Neural cell (in vitro differentiated cells): ENCODE results near the gene MYLIP. TPM values are rescaled to one million over a fixed set of nuclear protein-coding genes. Genes with fewer than 3 reads are reported as not detected.

ENCODE experiments used
- H2AFZ ChIP-seq: fragments of 200-600, 300-800 bp; sonication (generic), shearing (Covaris generic); 2 replicates; pipeline ENCODE4 v1.6.0; 2014; ENCODE audit warnings: low read depth, mild to moderate bottlenecking, antibody characterized with exemption, low read length, moderate library complexity
- H3F3A ChIP-seq: fragments of 200-600 bp; shearing (Covaris generic); 2 replicates; pipeline ENCODE4 v1.6.1; 2016; ENCODE audit warnings: mild to moderate bottlenecking, moderate library complexity, mixed read lengths, antibody characterized with exemption, low read length; ENCODE audit not compliant: insufficient read depth, poor library complexity, severe bottlenecking
- H3K27ac ChIP-seq: fragments of 200-600, 300-800 bp; sonication (generic), shearing (Covaris generic); 2 replicates; pipeline ENCODE4 v1.5.1; 2014; ENCODE audit warnings: mild to moderate bottlenecking, low read length, moderate library complexity
- H3K27me3 ChIP-seq: fragments of 300-800, 200-600 bp; sonication (generic), shearing (Covaris generic); 2 replicates; pipeline ENCODE4 v1.6.0; 2014; ENCODE audit warnings: mild to moderate bottlenecking, low read depth, low read length, moderate library complexity; ENCODE audit not compliant: insufficient read depth
- H3K36me3 ChIP-seq: fragments of 300-800, 200-600 bp; sonication (generic), shearing (Covaris generic); 2 replicates; pipeline ENCODE4 v1.5.1; 2014; ENCODE audit warnings: mild to moderate bottlenecking, antibody characterized with exemption, low read length, moderate library complexity; ENCODE audit not compliant: insufficient read depth
- H3K4me2 ChIP-seq: fragments of 300-800, 200-600 bp; sonication (generic), shearing (Covaris generic); 2 replicates; pipeline ENCODE4 v1.6.0; 2014; ENCODE audit warnings: mild to moderate bottlenecking, low read length
- H3K4me3 ChIP-seq: fragments of 300-800, 200-600 bp; sonication (generic), shearing (Covaris generic); 2 replicates; pipeline ENCODE4 v1.5.1; 2014; ENCODE audit warnings: mild to moderate bottlenecking, low read length, moderate library complexity
- H3K79me2 ChIP-seq: fragments of 200-600 bp; shearing (Covaris generic); replicated peaks from 2 replicates; pipeline ENCODE4 v1.6.0; 2014; ENCODE audit warnings: mild to moderate bottlenecking, low read length, moderate library complexity; ENCODE audit not compliant: insufficient read depth
- H3K9ac ChIP-seq: fragments of 300-800, 200-600 bp; sonication (generic), shearing (Covaris generic); 2 replicates; pipeline ENCODE4 v1.6.1; 2016; ENCODE audit warnings: mild to moderate bottlenecking, low read length, mixed read lengths
- H3K9me2 ChIP-seq: fragments of 200-600 bp; shearing (Covaris generic); 2 replicates; pipeline ENCODE4 v1.6.1; 2016; ENCODE audit warnings: mild to moderate bottlenecking, low read length, mixed read lengths; ENCODE audit not compliant: insufficient read depth
- H3K9me3 ChIP-seq: fragments of 200-600, 300-800 bp; sonication (generic), shearing (Covaris generic); 2 replicates; pipeline ENCODE4 v1.6.1; 2016; ENCODE audit warnings: mild to moderate bottlenecking, mixed run types, low read length, moderate library complexity, mixed read lengths
- H4K20me1 ChIP-seq: fragments of 200-600 bp; shearing (Covaris generic); 2 replicates; pipeline ENCODE4 v1.6.1; 2016; ENCODE audit warnings: mild to moderate bottlenecking, mixed run types; ENCODE audit not compliant: insufficient read depth
- EP300 ChIP-seq: fragments of 450-650 bp; conservative IDR thresholded peaks from 2 replicates; pipeline ENCODE4 v1.6.1; 2014; ENCODE audit warnings: antibody characterized with exemption, mild to moderate bottlenecking, moderate library complexity; ENCODE audit not compliant: poor library complexity, severe bottlenecking
- EZH2 ChIP-seq: fragments of 200-600, 300-800 bp; shearing (Covaris generic), sonication (generic); IDR thresholded peaks from 2 replicates; pipeline ENCODE4 v1.6.1; 2014; ENCODE audit warnings: antibody characterized with exemption, low read length, borderline replicate concordance, mild to moderate bottlenecking; ENCODE audit not compliant: insufficient read depth, poor library complexity, severe bottlenecking
- MXI1 ChIP-seq: fragments of 450-650 bp; conservative IDR thresholded peaks from 2 replicates; pipeline ENCODE4 v1.6.1; 2014; ENCODE audit warnings: antibody characterized with exemption, mild to moderate bottlenecking; ENCODE audit not compliant: poor library complexity, severe bottlenecking
- POLR2AphosphoS5 ChIP-seq: IDR thresholded peaks from 2 replicates; pipeline ENCODE4 v1.6.1; 2012
- RAD21 ChIP-seq: fragments of 450-650 bp; conservative IDR thresholded peaks from 2 replicates; pipeline ENCODE4 v1.6.1; 2014; ENCODE audit warnings: antibody characterized with exemption, mild to moderate bottlenecking, moderate library complexity
- SMC3 ChIP-seq: fragments of 450-650 bp; conservative IDR thresholded peaks from 2 replicates; pipeline ENCODE4 v1.6.1; 2014; ENCODE audit warnings: antibody characterized with exemption, mild to moderate bottlenecking, moderate library complexity; ENCODE audit not compliant: poor library complexity
- TAF1 ChIP-seq: IDR thresholded peaks from 2 replicates; pipeline ENCODE4 v1.6.1; 2012; ENCODE audit warnings: low read depth
- polyA plus RNA-seq: library from polyadenylated mRNA; depleted of rRNA; stranded (reverse); fragments of >200 nt; gene quantifications from 2 replicates; pipeline ENCODE4 v1.2.3, GENCODE V29; 2014
- TF ChIP-seq, protein P1 (sequence below): fragments of 450-650 bp; IDR thresholded peaks from 2 replicates; pipeline ENCODE4 v1.5.1; 2014; ENCODE audit warnings: antibody characterized with exemption, mild to moderate bottlenecking, moderate library complexity; ENCODE audit not compliant: poor library complexity, severe bottlenecking
- TF ChIP-seq, protein P2 (sequence below): IDR thresholded peaks from 2 replicates; pipeline ENCODE4 v1.6.1; 2012; ENCODE audit warnings: borderline replicate concordance

The MYLIP gene
- polyA plus RNA-seq, 1 donor from 2014 or later = 8.1 TPM

DNA sequence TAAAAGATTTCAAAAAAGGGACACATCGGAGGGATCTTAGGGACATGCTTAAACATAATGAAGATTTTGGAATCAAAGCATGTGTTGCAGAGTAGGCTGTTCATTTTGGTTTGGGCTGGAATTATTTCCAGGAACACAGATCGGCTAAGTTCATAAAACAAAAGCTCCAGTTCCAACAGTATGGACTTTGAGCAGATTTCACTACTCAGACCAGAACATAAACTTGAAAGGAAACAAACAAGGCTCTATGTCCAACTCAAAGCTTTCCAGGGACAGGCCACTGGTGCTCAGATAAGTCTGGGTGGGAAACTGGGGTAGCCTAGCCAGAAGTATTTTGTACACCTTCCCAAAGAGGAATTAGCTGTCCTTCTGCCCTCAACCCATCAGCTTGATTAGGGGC lies 58.3 kb downstream of the MYLIP start:
- Histone ChIP-seq H3K9me2 (no peaks in the 10 kb centered on the region), H3K4me2 (no peak overlapping the region), H3K9me3 (no peaks in the 10 kb centered on the region), H3K36me3 (no peaks in the 10 kb centered on the region), H3K27me3 (no peaks in the 10 kb centered on the region), H2AFZ (no peak overlapping the region), H4K20me1 (no peaks in the 10 kb centered on the region), H3K79me2 (no peaks in the 10 kb centered on the region), H3K27ac (no peak overlapping the region), H3F3A (no peaks in the 10 kb centered on the region), H3K9ac (no peak overlapping the region), H3K4me3 (no peak overlapping the region)
- no peak for TF ChIP-seq POLR2AphosphoS5
- TF ChIP-seq TAF1 = no peak
- TF ChIP-seq RAD21 = no peak
- TF ChIP-seq EZH2 = no peak
- no peak for TF ChIP-seq MXI1
- no peak for TF ChIP-seq SMC3
- TF ChIP-seq, protein P1, sequence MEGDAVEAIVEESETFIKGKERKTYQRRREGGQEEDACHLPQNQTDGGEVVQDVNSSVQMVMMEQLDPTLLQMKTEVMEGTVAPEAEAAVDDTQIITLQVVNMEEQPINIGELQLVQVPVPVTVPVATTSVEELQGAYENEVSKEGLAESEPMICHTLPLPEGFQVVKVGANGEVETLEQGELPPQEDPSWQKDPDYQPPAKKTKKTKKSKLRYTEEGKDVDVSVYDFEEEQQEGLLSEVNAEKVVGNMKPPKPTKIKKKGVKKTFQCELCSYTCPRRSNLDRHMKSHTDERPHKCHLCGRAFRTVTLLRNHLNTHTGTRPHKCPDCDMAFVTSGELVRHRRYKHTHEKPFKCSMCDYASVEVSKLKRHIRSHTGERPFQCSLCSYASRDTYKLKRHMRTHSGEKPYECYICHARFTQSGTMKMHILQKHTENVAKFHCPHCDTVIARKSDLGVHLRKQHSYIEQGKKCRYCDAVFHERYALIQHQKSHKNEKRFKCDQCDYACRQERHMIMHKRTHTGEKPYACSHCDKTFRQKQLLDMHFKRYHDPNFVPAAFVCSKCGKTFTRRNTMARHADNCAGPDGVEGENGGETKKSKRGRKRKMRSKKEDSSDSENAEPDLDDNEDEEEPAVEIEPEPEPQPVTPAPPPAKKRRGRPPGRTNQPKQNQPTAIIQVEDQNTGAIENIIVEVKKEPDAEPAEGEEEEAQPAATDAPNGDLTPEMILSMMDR = no peak
- TF ChIP-seq, protein P2, sequence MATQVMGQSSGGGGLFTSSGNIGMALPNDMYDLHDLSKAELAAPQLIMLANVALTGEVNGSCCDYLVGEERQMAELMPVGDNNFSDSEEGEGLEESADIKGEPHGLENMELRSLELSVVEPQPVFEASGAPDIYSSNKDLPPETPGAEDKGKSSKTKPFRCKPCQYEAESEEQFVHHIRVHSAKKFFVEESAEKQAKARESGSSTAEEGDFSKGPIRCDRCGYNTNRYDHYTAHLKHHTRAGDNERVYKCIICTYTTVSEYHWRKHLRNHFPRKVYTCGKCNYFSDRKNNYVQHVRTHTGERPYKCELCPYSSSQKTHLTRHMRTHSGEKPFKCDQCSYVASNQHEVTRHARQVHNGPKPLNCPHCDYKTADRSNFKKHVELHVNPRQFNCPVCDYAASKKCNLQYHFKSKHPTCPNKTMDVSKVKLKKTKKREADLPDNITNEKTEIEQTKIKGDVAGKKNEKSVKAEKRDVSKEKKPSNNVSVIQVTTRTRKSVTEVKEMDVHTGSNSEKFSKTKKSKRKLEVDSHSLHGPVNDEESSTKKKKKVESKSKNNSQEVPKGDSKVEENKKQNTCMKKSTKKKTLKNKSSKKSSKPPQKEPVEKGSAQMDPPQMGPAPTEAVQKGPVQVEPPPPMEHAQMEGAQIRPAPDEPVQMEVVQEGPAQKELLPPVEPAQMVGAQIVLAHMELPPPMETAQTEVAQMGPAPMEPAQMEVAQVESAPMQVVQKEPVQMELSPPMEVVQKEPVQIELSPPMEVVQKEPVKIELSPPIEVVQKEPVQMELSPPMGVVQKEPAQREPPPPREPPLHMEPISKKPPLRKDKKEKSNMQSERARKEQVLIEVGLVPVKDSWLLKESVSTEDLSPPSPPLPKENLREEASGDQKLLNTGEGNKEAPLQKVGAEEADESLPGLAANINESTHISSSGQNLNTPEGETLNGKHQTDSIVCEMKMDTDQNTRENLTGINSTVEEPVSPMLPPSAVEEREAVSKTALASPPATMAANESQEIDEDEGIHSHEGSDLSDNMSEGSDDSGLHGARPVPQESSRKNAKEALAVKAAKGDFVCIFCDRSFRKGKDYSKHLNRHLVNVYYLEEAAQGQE = no peak
- no peak for TF ChIP-seq EP300

- Histone ChIP-seq H3F3A (no peaks in the 10 kb centered on the region), H3K79me2 (no peaks in the 10 kb centered on the region), H4K20me1 (no peaks in the 10 kb centered on the region), H3K4me3 (no peak overlapping the region), H3K9me2 (no peaks in the 10 kb centered on the region), H3K9me3 (no peaks in the 10 kb centered on the region), H3K27ac (no peak overlapping the region), H3K27me3 (no peaks in the 10 kb centered on the region), H3K4me2 (no peak overlapping the region), H3K36me3 (no peaks in the 10 kb centered on the region), H3K9ac (no peak overlapping the region), H2AFZ (no peak overlapping the region)
- TF ChIP-seq SMC3 = no peak
- TF ChIP-seq TAF1 = no peak
- TF ChIP-seq, protein P1 = no peak
- TF ChIP-seq POLR2AphosphoS5 = no peak
- TF ChIP-seq RAD21 = no peak
- TF ChIP-seq EP300 = no peak
- TF ChIP-seq, protein P2 = no peak
- TF ChIP-seq EZH2 = no peak
- TF ChIP-seq MXI1 = no peak
These were observed 61.3 kb downstream of the MYLIP start for GRCh38 chr6:16190214-16190613.
